Cardiac fibroblast (primary cell): ENCODE results near the gene TOMM34.

Experiments
- DNase-seq, 2 donors: peaks; one replicate each; pipeline versions ENCODE4 v3.0.0 to v3.0.0-alpha.2; 2010; ENCODE audit warnings: low read depth in 2 of 2
- H3K4me3 ChIP-seq, 2 donors: replicated peaks in 1 of 2; 1 replicate in 1 of 2; 2 replicates in 1 of 2; pipeline ENCODE4 v1.5.1; 2011; ENCODE audit warnings: low read depth in 2 of 2, low read length in 2 of 2, mild to moderate bottlenecking in 2 of 2, moderate library complexity in 1 of 2
- TF ChIP-seq, protein P1 (sequence below): IDR thresholded peaks from one replicate; pipeline ENCODE4 v1.5.1; 2011; ENCODE audit warnings: low read depth, mild to moderate bottlenecking, low read length, inconsistent platforms

The TOMM34 gene

DNA sequence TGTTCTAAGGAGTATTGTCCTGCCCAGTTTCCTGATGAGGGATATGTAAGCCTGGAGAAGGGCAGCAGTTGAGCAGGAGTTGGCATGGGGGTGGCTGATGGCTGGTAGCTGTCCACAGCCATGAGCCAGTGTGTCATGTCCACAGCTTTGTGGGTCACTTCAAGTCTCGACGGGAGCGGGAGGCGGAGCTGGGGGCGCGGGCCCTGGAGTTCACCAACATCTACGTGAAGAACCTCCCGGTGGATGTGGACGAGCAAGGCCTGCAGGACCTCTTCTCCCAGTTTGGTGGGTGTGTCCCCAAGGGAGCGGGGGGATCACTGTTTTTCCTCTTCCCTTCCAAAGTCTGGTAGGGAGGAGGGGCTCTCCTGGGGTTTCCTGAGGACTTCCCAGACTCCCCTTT is 41.4 kb downstream of the TOMM34 start:
- no peak for DNase-seq
- TF ChIP-seq, protein P1, sequence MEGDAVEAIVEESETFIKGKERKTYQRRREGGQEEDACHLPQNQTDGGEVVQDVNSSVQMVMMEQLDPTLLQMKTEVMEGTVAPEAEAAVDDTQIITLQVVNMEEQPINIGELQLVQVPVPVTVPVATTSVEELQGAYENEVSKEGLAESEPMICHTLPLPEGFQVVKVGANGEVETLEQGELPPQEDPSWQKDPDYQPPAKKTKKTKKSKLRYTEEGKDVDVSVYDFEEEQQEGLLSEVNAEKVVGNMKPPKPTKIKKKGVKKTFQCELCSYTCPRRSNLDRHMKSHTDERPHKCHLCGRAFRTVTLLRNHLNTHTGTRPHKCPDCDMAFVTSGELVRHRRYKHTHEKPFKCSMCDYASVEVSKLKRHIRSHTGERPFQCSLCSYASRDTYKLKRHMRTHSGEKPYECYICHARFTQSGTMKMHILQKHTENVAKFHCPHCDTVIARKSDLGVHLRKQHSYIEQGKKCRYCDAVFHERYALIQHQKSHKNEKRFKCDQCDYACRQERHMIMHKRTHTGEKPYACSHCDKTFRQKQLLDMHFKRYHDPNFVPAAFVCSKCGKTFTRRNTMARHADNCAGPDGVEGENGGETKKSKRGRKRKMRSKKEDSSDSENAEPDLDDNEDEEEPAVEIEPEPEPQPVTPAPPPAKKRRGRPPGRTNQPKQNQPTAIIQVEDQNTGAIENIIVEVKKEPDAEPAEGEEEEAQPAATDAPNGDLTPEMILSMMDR: no peak
- H3K4me3 ChIP-seq: no peak overlapping the region

DNA sequence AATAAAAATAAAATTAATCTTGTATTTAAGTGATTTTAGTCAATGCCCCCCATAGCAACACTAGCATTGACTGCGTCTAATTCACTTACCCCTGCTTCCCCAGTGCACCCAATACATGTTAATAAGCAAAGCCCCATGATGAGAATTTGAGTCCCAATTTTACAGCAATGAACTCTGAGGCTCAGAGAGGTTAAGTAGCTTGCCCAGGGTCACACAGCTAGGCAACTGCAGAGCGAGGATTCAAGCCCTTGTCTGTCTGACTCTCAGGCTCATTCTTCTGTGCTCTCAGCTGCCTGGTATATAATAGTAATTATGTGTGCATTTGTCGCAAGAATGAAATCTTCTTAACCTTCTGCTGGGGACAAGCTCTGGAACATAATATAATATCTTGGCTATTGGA is 41.9 kb downstream of the TOMM34 start:
- DNase-seq: no peak
- no peak overlapping the region for H3K4me3 ChIP-seq
- TF ChIP-seq, protein P1: no peak

DNA sequence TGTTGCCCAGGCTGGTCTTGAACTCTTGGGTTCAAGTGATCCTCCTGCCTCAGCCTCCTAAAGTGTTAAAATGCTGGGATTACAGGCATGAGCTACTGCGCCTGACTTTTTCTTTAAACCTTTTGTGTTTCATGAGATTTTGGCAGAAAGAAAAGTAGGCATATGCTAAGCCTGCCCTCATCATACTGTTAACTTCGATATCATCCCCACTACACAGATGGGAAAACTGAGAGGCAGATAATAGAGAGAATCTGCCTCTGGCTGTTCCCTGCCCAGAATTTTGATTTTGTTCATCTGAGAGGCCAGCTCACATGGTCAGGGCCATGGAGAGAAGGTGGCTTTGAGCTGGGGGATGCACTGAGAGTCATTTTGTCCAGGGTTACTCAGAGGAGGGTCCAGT is 42.8 kb downstream of the TOMM34 start:
- TF ChIP-seq, protein P1: no peak
- H3K4me3 ChIP-seq: no peak overlapping the region
- DNase-seq: no peak

DNA sequence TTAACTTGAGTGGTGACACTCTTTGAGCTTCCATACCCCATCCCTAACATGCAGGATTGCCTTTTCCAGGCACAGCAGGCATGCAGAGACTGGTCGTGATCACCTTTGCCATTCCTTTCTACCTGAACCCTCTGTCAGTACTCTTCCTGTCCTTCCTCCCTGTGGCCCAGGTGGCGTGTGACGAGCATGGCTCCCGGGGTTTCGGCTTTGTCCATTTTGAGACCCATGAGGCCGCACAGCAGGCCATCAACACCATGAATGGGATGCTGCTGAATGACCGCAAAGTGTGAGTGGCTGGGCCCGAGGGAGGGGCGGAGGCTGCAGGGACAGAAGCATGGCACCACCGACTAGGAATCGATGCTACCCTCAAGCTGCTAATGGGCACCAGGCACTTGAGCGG is 43.6 kb downstream of the TOMM34 start:
- no peak for DNase-seq
- no peak overlapping the region for H3K4me3 ChIP-seq
- TF ChIP-seq, protein P1: no peak

DNA sequence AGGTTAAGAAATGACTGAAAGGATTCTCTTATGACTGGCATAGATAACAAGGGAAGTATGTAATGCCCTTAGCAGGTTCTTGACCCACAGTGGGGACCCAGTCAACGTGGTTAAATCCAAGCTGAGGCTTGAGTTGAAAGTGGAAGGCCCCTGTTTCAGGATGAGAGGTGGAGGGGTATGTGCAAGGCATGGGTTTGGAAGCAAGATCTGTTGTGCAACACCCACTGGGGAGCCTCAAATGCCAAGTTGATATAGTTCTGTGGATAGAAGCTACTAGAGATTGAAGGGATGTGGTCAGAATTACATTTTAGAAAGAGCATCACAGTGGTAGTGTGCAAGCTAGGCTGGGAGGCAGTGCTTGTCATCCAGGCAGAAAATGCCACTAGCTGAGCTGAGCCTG is 45.3 kb downstream of the TOMM34 start:
- no peak overlapping the region for H3K4me3 ChIP-seq
- DNase-seq: no peak
- TF ChIP-seq, protein P1: no peak

DNA sequence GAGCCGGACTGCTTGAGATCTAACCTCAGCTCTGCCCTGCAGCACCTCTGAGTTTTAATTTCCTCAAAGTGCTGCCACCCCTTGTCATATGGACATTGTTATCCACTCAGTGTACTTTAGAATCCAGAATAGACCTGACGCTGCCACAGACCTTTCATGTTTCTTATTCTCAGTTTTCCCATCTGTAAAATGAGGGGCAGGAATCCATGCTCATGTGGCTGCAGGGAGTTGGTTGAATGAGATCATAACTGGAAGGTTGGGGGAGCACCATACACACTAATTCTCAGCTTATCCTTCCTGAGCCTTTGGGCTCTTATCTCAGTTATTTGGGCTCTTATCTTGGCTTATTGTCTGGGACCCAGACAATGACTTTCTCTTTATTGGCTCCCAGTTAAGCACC is 48.0 kb downstream of the TOMM34 start:
- no peak for DNase-seq
- TF ChIP-seq, protein P1: no peak
- H3K4me3 ChIP-seq: no peak overlapping the region

DNA sequence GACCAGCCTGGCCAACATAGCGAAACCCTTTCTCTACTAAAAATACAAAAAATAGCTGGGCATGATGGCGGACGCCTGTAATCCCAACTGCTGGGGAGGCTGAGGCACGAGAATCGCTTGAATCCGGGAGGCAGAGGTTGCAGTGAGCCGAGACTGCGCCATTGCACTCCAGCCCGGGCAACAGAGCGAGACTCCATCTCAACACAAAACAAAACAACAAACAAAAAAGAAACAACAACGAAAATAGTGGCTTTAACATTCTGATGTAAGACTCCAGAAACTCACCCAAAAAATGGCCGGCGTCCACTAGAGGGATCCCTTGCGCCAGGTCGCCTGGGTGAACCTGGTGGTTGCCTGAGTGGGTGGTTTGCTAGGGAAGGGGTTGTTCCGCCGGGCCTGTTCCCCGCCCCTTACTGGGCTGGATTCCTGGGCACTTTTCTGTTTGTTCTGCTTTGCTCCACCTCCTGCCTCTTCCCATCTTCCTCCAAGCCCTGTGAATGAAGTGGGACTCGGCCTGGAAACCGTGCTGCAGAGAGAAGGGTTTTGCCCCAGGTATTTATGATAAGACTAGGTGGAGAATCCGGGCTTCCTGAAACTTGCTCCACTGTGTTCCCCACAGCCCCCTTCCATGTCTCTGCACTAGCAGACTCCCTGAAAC is 48.8 kb downstream of the TOMM34 start:
- peak; percentile 52 to 71 for DNase-seq
- TF ChIP-seq, protein P1: peak; percentile 43
- no peak overlapping the region for H3K4me3 ChIP-seq
